H9 (cell line): ENCODE results near the gene THRB. TPM values are rescaled to one million over a fixed set of nuclear protein-coding genes. Genes with fewer than 3 reads are reported as not detected.

ENCODE experiments used
- DNase-seq: peaks from one replicate; pipeline ENCODE4 v3.0.0-alpha.2; 2017
- H2AFZ ChIP-seq: one replicate; pipeline ENCODE4 v1.6.1; 2013; ENCODE audit warnings: mild to moderate bottlenecking, low read length, control low read depth, moderate library complexity
- H2AK5ac ChIP-seq: 2 replicates; pipeline ENCODE4 v1.6.1; 2013; ENCODE audit warnings: low read length, control low read depth, mixed read lengths; ENCODE audit not compliant: insufficient read length
- H2BK120ac ChIP-seq: one replicate; pipeline ENCODE4 v1.6.1; 2013; ENCODE audit warnings: low read depth, mild to moderate bottlenecking, low read length, control low read depth, inconsistent platforms; ENCODE audit not compliant: poor library complexity, severe bottlenecking
- H2BK12ac ChIP-seq: 2 replicates; pipeline ENCODE4 v1.6.1; 2013; ENCODE audit warnings: low read length, control low read depth, mixed read lengths, low read depth; ENCODE audit not compliant: insufficient read length
- H2BK15ac ChIP-seq: 2 replicates; pipeline ENCODE4 v1.6.1; 2013; ENCODE audit warnings: low read depth, low read length, control low read depth
- H2BK20ac ChIP-seq: one replicate; pipeline ENCODE4 v1.6.1; 2013; ENCODE audit warnings: low read depth, mild to moderate bottlenecking, low read length, control low read depth, inconsistent platforms; ENCODE audit not compliant: poor library complexity, severe bottlenecking
- H2BK5ac ChIP-seq: 2 replicates; pipeline ENCODE4 v1.6.1; 2013; ENCODE audit warnings: low read length, control low read depth, mixed read lengths; ENCODE audit not compliant: insufficient read length
- H3K14ac ChIP-seq: 2 replicates; pipeline ENCODE4 v1.6.1; 2013; ENCODE audit warnings: low read length, control low read depth; ENCODE audit not compliant: insufficient read depth
- H3K18ac ChIP-seq: 2 replicates; pipeline ENCODE4 v1.6.1; 2013; ENCODE audit warnings: low read depth, mild to moderate bottlenecking, mixed read lengths, low read length, control low read depth; ENCODE audit not compliant: insufficient read length
- H3K23ac ChIP-seq: 2 replicates; pipeline ENCODE4 v1.6.1; 2013; ENCODE audit warnings: low read length, control low read depth, mixed read lengths, low read depth; ENCODE audit not compliant: insufficient read length
- H3K23me2 ChIP-seq: 2 replicates; pipeline ENCODE4 v1.6.1; 2013; ENCODE audit warnings: low read depth, mild to moderate bottlenecking, mixed read lengths, low read length, control low read depth; ENCODE audit not compliant: insufficient read length, poor library complexity, severe bottlenecking
- H3K27ac ChIP-seq: 2 replicates; pipeline ENCODE4 v1.5.1; 2013; ENCODE audit warnings: low read length, control low read depth, mixed read lengths, low read depth; ENCODE audit not compliant: insufficient read length
- H3K27me3 ChIP-seq: 2 replicates; pipeline ENCODE4 v1.6.1; 2013; ENCODE audit warnings: low read length, control low read depth, inconsistent platforms; ENCODE audit not compliant: insufficient read depth
- H3K4ac ChIP-seq: 2 replicates; pipeline ENCODE4 v1.6.1; 2013; ENCODE audit warnings: low read depth, mild to moderate bottlenecking, control low read depth, inconsistent platforms, low read length, moderate library complexity
- H3K4me1 ChIP-seq: 2 replicates; pipeline ENCODE4 v1.6.1; 2013; ENCODE audit warnings: low read length, control low read depth, inconsistent platforms; ENCODE audit not compliant: insufficient read depth
- H3K4me2 ChIP-seq: 2 replicates; pipeline ENCODE4 v1.6.1; 2013; ENCODE audit warnings: low read length, control low read depth, mixed read lengths; ENCODE audit not compliant: insufficient read length, insufficient read depth
- H3K56ac ChIP-seq: 2 replicates; pipeline ENCODE4 v1.6.1; 2013; ENCODE audit warnings: low read depth, mild to moderate bottlenecking, mixed read lengths, low read length, control low read depth; ENCODE audit not compliant: insufficient read length
- H3K79me1 ChIP-seq: 2 replicates; pipeline ENCODE4 v1.6.1; 2013; ENCODE audit warnings: low read depth, mild to moderate bottlenecking, moderate library complexity, low read length, control low read depth, inconsistent platforms; ENCODE audit not compliant: insufficient read depth, poor library complexity, severe bottlenecking
- H3K79me2 ChIP-seq: 2 replicates; pipeline ENCODE4 v1.6.1; 2013; ENCODE audit warnings: low read length, control low read depth, inconsistent platforms; ENCODE audit not compliant: insufficient read depth
- H3K9ac ChIP-seq: 2 replicates; pipeline ENCODE4 v1.6.1; 2013; ENCODE audit warnings: low read length, control low read depth, mixed read lengths; ENCODE audit not compliant: insufficient read length; ENCODE audit errors: extremely low read depth
- H3K9me3 ChIP-seq: one replicate; pipeline ENCODE4 v1.6.1; 2013; ENCODE audit warnings: low read depth, low read length, inconsistent platforms; ENCODE audit not compliant: control insufficient read depth
- H3T11ph ChIP-seq: one replicate; pipeline ENCODE4 v1.6.1; 2013; ENCODE audit warnings: mild to moderate bottlenecking, low read length, control low read depth, inconsistent platforms
- H4K20me1 ChIP-seq: one replicate; pipeline ENCODE4 v1.6.1; 2013; ENCODE audit not compliant: control insufficient read depth, insufficient read length, insufficient read depth
- H4K5ac ChIP-seq: 2 replicates; pipeline ENCODE4 v1.6.1; 2013; ENCODE audit warnings: low read depth, mild to moderate bottlenecking, mixed read lengths, low read length, control low read depth; ENCODE audit not compliant: insufficient read length
- H4K8ac ChIP-seq: replicated peaks from 2 replicates; pipeline ENCODE4 v1.6.1; 2013; ENCODE audit warnings: low read length, control low read depth, mixed read lengths, low read depth; ENCODE audit not compliant: insufficient read length
- H4K91ac ChIP-seq: 2 replicates; pipeline ENCODE4 v1.6.1; 2013; ENCODE audit warnings: low read depth, mild to moderate bottlenecking, moderate library complexity, mixed read lengths, low read length, control low read depth; ENCODE audit not compliant: insufficient read length
- H3K27ac Mint-ChIP-seq, 3 experiments: 2 replicates in 2 of 3; 3 replicates in 1 of 3; pipeline ENCODE4 v1.8.0; 2020 to 2021; ENCODE audit warnings: mixed read lengths in 3 of 3, mild to moderate bottlenecking in 1 of 3, moderate library complexity in 1 of 3
- H3K27me3 Mint-ChIP-seq: 2 replicates; pipeline ENCODE4 v1.8.0; 2021; ENCODE audit warnings: low read depth, mild to moderate bottlenecking, moderate library complexity, mixed read lengths
- H3K36me3 Mint-ChIP-seq, 3 experiments: 2 replicates in 2 of 3; 3 replicates in 1 of 3; pipeline ENCODE4 v1.8.0; 2020 to 2021; ENCODE audit warnings: low read depth in 3 of 3, mixed read lengths in 3 of 3; ENCODE audit not compliant: insufficient read depth in 1 of 3
- H3K4me1 Mint-ChIP-seq, 2 experiments: 2 replicates each; pipeline ENCODE4 v1.8.0; 2020; ENCODE audit warnings: mixed read lengths in 2 of 2
- H3K4me3 Mint-ChIP-seq, 2 experiments: 2 replicates in 1 of 2; 3 replicates in 1 of 2; pipeline ENCODE4 v1.8.0; 2020 to 2021; ENCODE audit warnings: mild to moderate bottlenecking in 2 of 2, mixed read lengths in 2 of 2, moderate library complexity in 1 of 2
- H3K9me3 Mint-ChIP-seq, 2 experiments: 2 replicates in 1 of 2; 3 replicates in 1 of 2; pipeline ENCODE4 v1.8.0; 2020; ENCODE audit warnings: mild to moderate bottlenecking in 2 of 2, mixed read lengths in 2 of 2, moderate library complexity in 1 of 2
- WGBS: extraction: QIAGEN DNeasy Blood & Tissue Kit; methylation state at CpG from one replicate; pipeline ENCODE4 v1.1.7; 2013; ENCODE audit warnings: missing lambda C conversion rate, low lambda C conversion rate, mixed read lengths; ENCODE audit not compliant: insufficient read length; ENCODE audit errors: extremely low coverage; 5-methylcytosine and 5-hydroxymethylcytosine counted together
- total RNA-seq: library from RNA; stranded (reverse); gene quantifications from 2 replicates; pipeline ENCODE4 v1.2.1, GENCODE V29; 2021
- TF ChIP-seq, protein P1 (sequence below): fragments of 200-600 bp; sonication (generic); conservative IDR thresholded peaks from 3 replicates; pipeline ENCODE4 v1.8.0; 2021; ENCODE audit warnings: antibody characterized with exemption, mild to moderate bottlenecking

Gene THRB
- total RNA-seq, 1 experiment from 2014 or later, result 8.6 TPM

DNA sequence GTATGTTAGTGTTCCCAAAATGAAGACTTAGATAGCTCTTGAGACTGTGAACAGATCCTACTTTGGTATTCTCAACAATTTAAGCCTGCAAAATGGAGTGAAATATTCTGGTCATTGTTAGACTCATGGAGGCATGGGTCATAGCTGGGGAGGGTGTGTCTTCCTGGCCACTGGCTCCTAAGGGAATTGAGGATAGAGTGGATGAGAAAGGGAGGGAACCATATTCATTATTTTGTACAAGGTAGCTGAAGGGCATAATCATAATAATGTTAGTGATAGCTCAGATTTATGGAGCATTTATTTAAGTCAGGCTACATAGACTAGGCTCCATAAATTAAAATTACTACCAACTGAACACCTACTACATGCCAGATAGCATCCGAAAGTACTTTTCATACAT lies 295.9 kb downstream of the THRB start:
- Histone ChIP-seq H2BK120ac (no peak overlapping the region), H2BK15ac (no peak overlapping the region), H4K8ac (no peak overlapping the region), H2BK20ac (no peak overlapping the region), H2AK5ac (no peak overlapping the region), H3K27ac (no peak overlapping the region), H3K4me2 (no peak overlapping the region), H3K27me3 (no peaks in the 10 kb centered on the region), H2BK5ac (no peak overlapping the region), H3K79me1 (no peaks in the 10 kb centered on the region), H4K91ac (no peak overlapping the region), H2AFZ (no peak overlapping the region), H3K4me1 (no peaks in the 10 kb centered on the region), H3K79me2 (no peaks in the 10 kb centered on the region), H3K56ac (no peak overlapping the region), H3K9me3 (no peaks in the 10 kb centered on the region), H3K23ac (no peak overlapping the region), H4K5ac (no peak overlapping the region), H3K14ac (no peak overlapping the region), H4K20me1 (no peaks in the 10 kb centered on the region), H3K4ac (no peak overlapping the region), H3K18ac (no peak overlapping the region), H2BK12ac (no peak overlapping the region), H3T11ph (no peak overlapping the region), H3K9ac (no peak overlapping the region), H3K23me2 (no peaks in the 10 kb centered on the region)
- WGBS, result no CpG with 5 or more reads among the region's 1 CpG
- TF ChIP-seq, protein P1, sequence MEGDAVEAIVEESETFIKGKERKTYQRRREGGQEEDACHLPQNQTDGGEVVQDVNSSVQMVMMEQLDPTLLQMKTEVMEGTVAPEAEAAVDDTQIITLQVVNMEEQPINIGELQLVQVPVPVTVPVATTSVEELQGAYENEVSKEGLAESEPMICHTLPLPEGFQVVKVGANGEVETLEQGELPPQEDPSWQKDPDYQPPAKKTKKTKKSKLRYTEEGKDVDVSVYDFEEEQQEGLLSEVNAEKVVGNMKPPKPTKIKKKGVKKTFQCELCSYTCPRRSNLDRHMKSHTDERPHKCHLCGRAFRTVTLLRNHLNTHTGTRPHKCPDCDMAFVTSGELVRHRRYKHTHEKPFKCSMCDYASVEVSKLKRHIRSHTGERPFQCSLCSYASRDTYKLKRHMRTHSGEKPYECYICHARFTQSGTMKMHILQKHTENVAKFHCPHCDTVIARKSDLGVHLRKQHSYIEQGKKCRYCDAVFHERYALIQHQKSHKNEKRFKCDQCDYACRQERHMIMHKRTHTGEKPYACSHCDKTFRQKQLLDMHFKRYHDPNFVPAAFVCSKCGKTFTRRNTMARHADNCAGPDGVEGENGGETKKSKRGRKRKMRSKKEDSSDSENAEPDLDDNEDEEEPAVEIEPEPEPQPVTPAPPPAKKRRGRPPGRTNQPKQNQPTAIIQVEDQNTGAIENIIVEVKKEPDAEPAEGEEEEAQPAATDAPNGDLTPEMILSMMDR, result no peak
- H3K4me3 Mint-ChIP-seq, result no peak overlapping the region
- H3K27ac Mint-ChIP-seq, result no peak overlapping the region
- no peak for DNase-seq
- H3K9me3 Mint-ChIP-seq, result peaks cover 15% of the 10 kb centered on the region in 2 experiments
- H3K4me1 Mint-ChIP-seq, result peaks cover 0 to 2% of the 10 kb centered on the region in 2 experiments; a peak in 2 of 4 replicates
- no peaks in the 10 kb centered on the region for H3K27me3 Mint-ChIP-seq
- peaks cover 2 to 18% (median 5%) of the 10 kb centered on the region in 3 experiments; a peak in 6 of 7 replicates for H3K36me3 Mint-ChIP-seq
